Stimulated activated CD4-positive, alpha-beta T cell treated with anti-CD3 and anti-CD28 coated beads, Interleukin-15, amount 100 ng/mL, for 48 hours (primary cell): ENCODE measurements around the gene BLOC1S1.
A peak's percentile ranks its signal among the peaks of the same experiment; 100 is the strongest.

Experiments used
- DNase-seq, 2 donors: peaks; one replicate each; pipeline ENCODE4 v3.0.0-alpha.2; 2020; ENCODE audit warnings: low read depth in 2 of 2

BLOC1S1 gene

GRCh38 chr12:55715833-55716581 is at the start of gene BLOC1S1:
TSS of gene BLOC1S1 (plus strand) at chr12:55716046. CDS start at chr12:55716052, 6 bp downstream.
- DNase-seq = peak; percentile 88 to 95

- DNase-seq = no peak
Observed at GRCh38 chr12:55666508-55666907, 49.3 kb upstream of the BLOC1S1 start.

- DNase-seq = no peak
Observed at GRCh38 chr12:55670276-55670675, 45.6 kb upstream of the BLOC1S1 start.

- no peak for DNase-seq
Observed at GRCh38 chr12:55671746-55672145, 44.1 kb upstream of the BLOC1S1 start.

- no peak for DNase-seq
Observed at GRCh38 chr12:55673638-55674037, 42.2 kb upstream of the BLOC1S1 start.

GRCh38 chr12:55675666-55676065 is 40.2 kb upstream of the BLOC1S1 start:
- no peak for DNase-seq

GRCh38 chr12:55676707-55677106 is 39.1 kb upstream of the BLOC1S1 start:
- no peak for DNase-seq

- DNase-seq = no peak
Observed at GRCh38 chr12:55679691-55680090, 36.2 kb upstream of the BLOC1S1 start.

- DNase-seq = no peak
Observed at GRCh38 chr12:55681142-55682077, 34.4 kb upstream of the BLOC1S1 start.

GRCh38 chr12:55682087-55682796 is 33.6 kb upstream of the BLOC1S1 start:
- DNase-seq = no peak

GRCh38 chr12:55683676-55684075 is 32.2 kb upstream of the BLOC1S1 start:
- no peak for DNase-seq

- DNase-seq = no peak
Observed at GRCh38 chr12:55684761-55685370, 31.0 kb upstream of the BLOC1S1 start.

GRCh38 chr12:55685671-55686070 is 30.2 kb upstream of the BLOC1S1 start:
- no peak for DNase-seq

GRCh38 chr12:55686366-55687010 is 29.4 kb upstream of the BLOC1S1 start:
- no peak for DNase-seq

GRCh38 chr12:55687746-55688145 is 28.1 kb upstream of the BLOC1S1 start:
- peak; percentile 15 to 46 for DNase-seq

- no peak for DNase-seq
Observed at GRCh38 chr12:55688716-55689655, 26.9 kb upstream of the BLOC1S1 start.

GRCh38 chr12:55692631-55693322 is 23.1 kb upstream of the BLOC1S1 start:
- no peak for DNase-seq

- DNase-seq = no peak
Observed at GRCh38 chr12:55693323-55694187, 22.3 kb upstream of the BLOC1S1 start.

GRCh38 chr12:55694188-55694515 is 21.7 kb upstream of the BLOC1S1 start:
- DNase-seq = no peak
